Suprapubic skin (tissue), 4 donors: ENCODE results near the gene MSRB1. TPM values are rescaled to one million over a fixed set of nuclear protein-coding genes. Genes with fewer than 3 reads are reported as not detected.

Source experiments
- DNase-seq, 2 donors: peaks; one replicate each; pipeline ENCODE4 v3.0.0-alpha.2; 2019; ENCODE audit warnings: low spot score in 2 of 2
- H3K27ac ChIP-seq: fragments of 200-600 bp; sonication (generic); one replicate; pipeline ENCODE4 v1.5.1; 2019
- H3K27me3 ChIP-seq: fragments of 200-600 bp; sonication (generic); one replicate; pipeline ENCODE4 v1.5.1; 2019
- H3K36me3 ChIP-seq: fragments of 200-600 bp; sonication (generic); one replicate; pipeline ENCODE4 v1.5.1; 2019
- H3K4me1 ChIP-seq: fragments of 200-600 bp; sonication (generic); one replicate; pipeline ENCODE4 v1.5.1; 2019
- H3K4me3 ChIP-seq: fragments of 200-600 bp; sonication (generic); one replicate; pipeline ENCODE4 v1.5.1; 2019; ENCODE audit warnings: mild to moderate bottlenecking
- H3K9me3 ChIP-seq: fragments of 200-600 bp; sonication (generic); one replicate; pipeline ENCODE4 v1.5.1; 2019
- CTCF ChIP-seq, 2 donors: fragments of 200-600 bp in 1 of 2; fragments of 450-650 bp in 1 of 2; sonication (generic) in 1 of 2; IDR thresholded peaks; one replicate each; pipeline ENCODE4 v1.5.1; 2016 to 2019; ENCODE audit warnings: antibody characterized with exemption in 2 of 2, mild to moderate bottlenecking in 1 of 2, moderate library complexity in 1 of 2
- EP300 ChIP-seq: sonication (generic); formaldehyde crosslinking; IDR thresholded peaks from one replicate; pipeline ENCODE4 v1.6.1; 2017; ENCODE audit warnings: antibody characterized with exemption
- POLR2A ChIP-seq, 2 donors: fragments of 450-650 bp; IDR thresholded peaks; one replicate each; pipeline ENCODE4 v1.6.1; 2017; ENCODE audit warnings: antibody characterized with exemption in 2 of 2, mild to moderate bottlenecking in 2 of 2, moderate library complexity in 2 of 2
- POLR2AphosphoS5 ChIP-seq, 3 donors: sonication (generic); formaldehyde crosslinking; IDR thresholded peaks; one replicate each; pipeline ENCODE4 v1.6.1; 2017; ENCODE audit warnings: antibody characterized with exemption in 3 of 3
- WGBS: methylation state at CpG from one replicate; pipeline ENCODE4 v1.1.5; 2018; 5-methylcytosine and 5-hydroxymethylcytosine counted together
- total RNA-seq, 4 donors: library from RNA; depleted of rRNA; stranded (reverse); fragments of >200 nt; gene quantifications; one replicate each; pipeline ENCODE4 v1.1.0, GENCODE V29; 2016

The MSRB1 gene
- total RNA-seq, 4 donors from 2014 or later = 14.9 to 28.6 (median 23.5) TPM

- Histone ChIP-seq H3K4me1 (peaks cover 26% of the 10 kb centered on the region), H3K4me3 (no peak overlapping the region), H3K27ac (peak overlapping the region; percentile 44), H3K9me3 (no peaks in the 10 kb centered on the region), H3K27me3 (peaks cover 11% of the 10 kb centered on the region), H3K36me3 (no peaks in the 10 kb centered on the region)
- TF ChIP-seq POLR2AphosphoS5 (IDR thresholded peaks at IDR 0.05) (no peak), CTCF (IDR thresholded peaks at IDR 0.05) (no peak), EP300 (no peak), POLR2A (IDR thresholded peaks at IDR 0.05) (no peak)
- WGBS = 88% methylated on average over 4 of the region's 5 CpGs
- no peak for DNase-seq
These were observed 47.9 kb downstream of the MSRB1 start for GRCh38 chr16:1895068-1895467.

- WGBS = 10% methylated on average over 4 of the region's 4 CpGs
- peaks cover 17% of the 10 kb centered on the region for H3K4me1 ChIP-seq
- H3K36me3 ChIP-seq = no peaks in the 10 kb centered on the region
- no peak for DNase-seq
- no peak overlapping the region for H3K4me3 ChIP-seq
- no peak overlapping the region for H3K27ac ChIP-seq
- TF ChIP-seq EP300 = no peak
- TF ChIP-seq POLR2A (IDR thresholded peaks at IDR 0.05) = no peak
- TF ChIP-seq CTCF (IDR thresholded peaks at IDR 0.05) = no peak
- TF ChIP-seq POLR2AphosphoS5 (IDR thresholded peaks at IDR 0.05) = no peak
- no peaks in the 10 kb centered on the region for H3K27me3 ChIP-seq
- no peaks in the 10 kb centered on the region for H3K9me3 ChIP-seq
These were observed 52.3 kb downstream of the MSRB1 start for GRCh38 chr16:1890708-1891050.

- Histone ChIP-seq H3K4me1 (peaks cover 17% of the 10 kb centered on the region), H3K27me3 (no peaks in the 10 kb centered on the region), H3K36me3 (no peaks in the 10 kb centered on the region), H3K9me3 (no peaks in the 10 kb centered on the region), H3K4me3 (no peak overlapping the region), H3K27ac (no peak overlapping the region)
- no peak for TF ChIP-seq CTCF (IDR thresholded peaks at IDR 0.05)
- no peak for TF ChIP-seq POLR2A (IDR thresholded peaks at IDR 0.05)
- TF ChIP-seq EP300 = no peak
- TF ChIP-seq POLR2AphosphoS5 (IDR thresholded peaks at IDR 0.05) = no peak
- DNase-seq = no peak
- 61% methylated on average over 16 of the region's 16 CpGs for WGBS
These were observed 52.8 kb downstream of the MSRB1 start for GRCh38 chr16:1890024-1890707.

Other genes starting within 250 kb of the MSRB1 start
- gene MAPK8IP3, start 237.0 kb downstream of the MSRB1 start, total RNA-seq = 100 to 1,000 TPM in 1 of 4 donors, 10 to 100 TPM in 3; 56.0 to 206 (median 82.1) TPM
- gene NME3, start 171.7 kb downstream of the MSRB1 start, total RNA-seq = 100 to 1,000 TPM in 3 of 4 donors, 10 to 100 TPM in 1; 76.9 to 115 (median 103) TPM
- gene EME2, start 170.4 kb downstream of the MSRB1 start, total RNA-seq = 10 to 100 TPM in 2 of 4 donors, 1 to 10 TPM in 2; 9.8 to 26.3 (median 15.1) TPM
- 10 to 100 TPM; 46.8 to 74.3 (median 64.9) TPM for gene MRPS34, start 170.1 kb downstream of the MSRB1 start, total RNA-seq
- gene SPSB3, start 160.6 kb downstream of the MSRB1 start, total RNA-seq = 100 to 1,000 TPM; 124 to 205 (median 156) TPM
- gene NUBP2, start 160.2 kb downstream of the MSRB1 start, total RNA-seq = 100 to 1,000 TPM in 1 of 4 donors, 10 to 100 TPM in 3; 55.4 to 115 (median 90.8) TPM
- gene IGFALS, start 149.5 kb downstream of the MSRB1 start, total RNA-seq = 1 to 10 TPM in 2 of 4 donors, under 1 TPM in 2; 0.42 to 2.4 (median 1.1) TPM
- gene HAGH, start 116.4 kb downstream of the MSRB1 start, total RNA-seq = 10 to 100 TPM; 49.8 to 66.6 (median 51.9) TPM
- 10 to 100 TPM; 47.4 to 84.7 (median 49.1) TPM for gene FAHD1, start 116.0 kb downstream of the MSRB1 start, total RNA-seq
- gene MEIOB, start 71.0 kb downstream of the MSRB1 start, total RNA-seq = under 1 TPM in 2 of 4 donors, not detected in 2; 0.29 to 0.68 TPM
- gene HS3ST6, start 24.8 kb downstream of the MSRB1 start, total RNA-seq = 10 to 100 TPM; 28.5 to 76.7 (median 58.5) TPM
- gene RPL3L, start 11.5 kb upstream of the MSRB1 start, total RNA-seq = under 1 TPM in 3 of 4 donors, not detected in 1; 0.29 to 0.60 (median 0.42) TPM
- gene NDUFB10, start 16.3 kb upstream of the MSRB1 start, total RNA-seq = 100 to 1,000 TPM; 157 to 196 (median 174) TPM
- gene RPS2, start 21.6 kb upstream of the MSRB1 start, total RNA-seq = 1,000 to 10,000 TPM; 3,268 to 4,213 (median 3,625) TPM
- not detected for gene RNF151, start 23.7 kb upstream of the MSRB1 start, total RNA-seq
- gene TBL3, start 28.9 kb upstream of the MSRB1 start, total RNA-seq = 10 to 100 TPM; 49.2 to 73.5 (median 57.2) TPM
- 1 to 10 TPM in 3 of 4 donors, not detected in 1; 1.1 to 3.1 (median 2.0) TPM for gene NOXO1, start 38.3 kb upstream of the MSRB1 start, total RNA-seq
- gene GFER, start 41.0 kb upstream of the MSRB1 start, total RNA-seq = 10 to 100 TPM in 1 of 4 donors, 1 to 10 TPM in 3; 7.0 to 11.2 (median 9.5) TPM
- 1 to 10 TPM in 1 of 4 donors, under 1 TPM in 2, not detected in 1; 0.42 to 1.7 (median 0.60) TPM for gene SYNGR3, start 46.8 kb upstream of the MSRB1 start, total RNA-seq
- 100 to 1,000 TPM in 1 of 4 donors, 10 to 100 TPM in 3; 69.4 to 103 (median 84.0) TPM for gene ZNF598, start 66.6 kb upstream of the MSRB1 start, total RNA-seq
- gene NPW, start 76.6 kb upstream of the MSRB1 start, total RNA-seq = 1 to 10 TPM in 2 of 4 donors, under 1 TPM in 1, not detected in 1; 0.65 to 5.6 (median 3.0) TPM
- gene NHERF2, start 83.7 kb upstream of the MSRB1 start, total RNA-seq = 10 to 100 TPM; 13.8 to 36.5 (median 21.8) TPM
- gene NTHL1, start 104.6 kb upstream of the MSRB1 start, total RNA-seq = 10 to 100 TPM; 15.9 to 40.5 (median 20.9) TPM
- 100 to 1,000 TPM; 103 to 193 (median 143) TPM for gene TSC2, start 104.8 kb upstream of the MSRB1 start, total RNA-seq
- gene PKD1, start 192.7 kb upstream of the MSRB1 start, total RNA-seq = 100 to 1,000 TPM; 209 to 446 (median 293) TPM
- gene RAB26, start 205.4 kb upstream of the MSRB1 start, total RNA-seq = 1 to 10 TPM in 3 of 4 donors, under 1 TPM in 1; 0.64 to 3.0 (median 1.4) TPM
- 10 to 100 TPM; 53.4 to 74.7 (median 66.5) TPM for gene TRAF7, start 212.6 kb upstream of the MSRB1 start, total RNA-seq